IMR-90 (cell line): Measurements from ENCODE around the gene CALML3. TPM values are rescaled to one million over a fixed set of nuclear protein-coding genes. Genes with fewer than 3 reads are reported as not detected.

Experiments
- ATAC-seq: fragments of 200-7000 bp; cut with Tn5 transposase; 2 replicates; pipeline ENCODE4 v1.9.1; 2020; ENCODE audit warnings: low read depth, mild to moderate bottlenecking, moderate library complexity
- BruUV-seq: library from RNA; stranded (reverse); fragments of 400-500 nt; replicated peaks from 2 replicates; lab custom pipeline; 2021; lab: Mats Ljungman, UMichigan
- CTCF ChIA-PET: fragments of 300-600 bp; formaldehyde crosslinking; extraction: SDS; loops from one replicate; lab custom pipeline; 2021; ENCODE audit warnings: antibody characterized with exemption; lab: Yijun Ruan, JAX
- POLR2A ChIA-PET: fragments of 300-600 bp; sonication (Branson Sonifier 250); formaldehyde crosslinking; loops from one replicate; lab custom pipeline; 2022; ENCODE audit warnings: antibody characterized with exemption; ENCODE audit not compliant: unreplicated experiment; lab: Charles Lee
- DNase-seq: peaks from one replicate; pipeline ENCODE4 v3.0.0; 2013
- H2AFZ ChIP-seq: replicated peaks from 2 replicates; pipeline ENCODE3; 2013; ENCODE audit warnings: low read length, mild to moderate bottlenecking; ENCODE audit not compliant: poor library complexity
- H2AK5ac ChIP-seq: 2 replicates; pipeline ENCODE4 v1.6.1; 2013; ENCODE audit warnings: low read depth, low read length, inconsistent platforms
- H2AK9ac ChIP-seq: replicated peaks from 2 replicates; pipeline ENCODE3; 2013; ENCODE audit warnings: mild to moderate bottlenecking, low read depth, low read length, moderate library complexity; ENCODE audit not compliant: poor library complexity
- H2BK120ac ChIP-seq: 2 replicates; pipeline ENCODE4 v1.6.1; 2013; ENCODE audit warnings: low read depth, low read length, inconsistent platforms
- H2BK15ac ChIP-seq: 3 replicates; pipeline ENCODE4 v1.6.1; 2013; ENCODE audit warnings: low read depth, low read length, inconsistent platforms
- H2BK20ac ChIP-seq: 2 replicates; pipeline ENCODE4 v1.6.1; 2013; ENCODE audit warnings: low read depth, mild to moderate bottlenecking, inconsistent platforms, low read length, moderate library complexity
- H2BK5ac ChIP-seq: 2 replicates; pipeline ENCODE4 v1.6.1; 2013; ENCODE audit warnings: mild to moderate bottlenecking, low read depth, low read length, inconsistent platforms; ENCODE audit not compliant: poor library complexity, severe bottlenecking
- H3K14ac ChIP-seq: replicated peaks from 2 replicates; pipeline ENCODE4 v1.6.1; 2013; ENCODE audit warnings: low read depth, low read length, inconsistent platforms
- H3K18ac ChIP-seq: 2 replicates; pipeline ENCODE4 v1.6.1; 2013; ENCODE audit warnings: low read depth, low read length, control low read depth
- H3K23ac ChIP-seq: 2 replicates; pipeline ENCODE4 v1.6.1; 2013; ENCODE audit warnings: low read depth, low read length, inconsistent platforms
- H3K27ac ChIP-seq: 2 replicates; pipeline ENCODE4 v1.5.1; 2013; ENCODE audit warnings: mild to moderate bottlenecking, control low read depth, low read length; ENCODE audit not compliant: insufficient read depth
- H3K27me3 ChIP-seq: 2 replicates; pipeline ENCODE4 v1.6.1; 2013; ENCODE audit warnings: low read length; ENCODE audit not compliant: control insufficient read depth, insufficient read depth
- H3K36me3 ChIP-seq: 2 replicates; pipeline ENCODE4 v1.6.1; 2013; ENCODE audit warnings: low read length, mixed read lengths; ENCODE audit not compliant: control insufficient read depth, insufficient read depth
- H3K4ac ChIP-seq: 2 replicates; pipeline ENCODE4 v1.6.1; 2013; ENCODE audit warnings: low read depth, low read length, inconsistent platforms
- H3K4me1 ChIP-seq: 2 replicates; pipeline ENCODE4 v1.6.1; 2013; ENCODE audit warnings: low read length, mixed read lengths; ENCODE audit not compliant: control insufficient read depth, insufficient read depth
- H3K4me2 ChIP-seq: 2 replicates; pipeline ENCODE4 v1.6.1; 2013; ENCODE audit warnings: low read depth, mild to moderate bottlenecking, control low read depth, low read length, moderate library complexity
- H3K4me3 ChIP-seq: 2 replicates; pipeline ENCODE4 v1.5.1; 2013; ENCODE audit warnings: low read depth, mild to moderate bottlenecking, control low read depth, low read length, moderate library complexity; ENCODE audit not compliant: insufficient read depth
- H3K56ac ChIP-seq: 2 replicates; pipeline ENCODE4 v1.6.1; 2013; ENCODE audit warnings: low read length, inconsistent platforms; ENCODE audit not compliant: insufficient read depth; ENCODE audit errors: extremely low read depth
- H3K79me1 ChIP-seq, 2 experiments: 2 replicates each; pipeline ENCODE4 v1.6.1; 2013; ENCODE audit warnings: low read length in 2 of 2, inconsistent platforms in 1 of 2, low read depth in 1 of 2
- H3K9ac ChIP-seq: 2 replicates; pipeline ENCODE4 v1.6.1; 2013; ENCODE audit warnings: low read depth, low read length, control low read depth
- H3K9me1 ChIP-seq: 2 replicates; pipeline ENCODE4 v1.6.1; 2013; ENCODE audit warnings: low read length, inconsistent platforms; ENCODE audit not compliant: insufficient read depth
- H3K9me3 ChIP-seq: 2 replicates; pipeline ENCODE4 v1.6.1; 2013; ENCODE audit warnings: low read length; ENCODE audit not compliant: control insufficient read depth, insufficient read depth
- H4K20me1 ChIP-seq: 2 replicates; pipeline ENCODE4 v1.6.1; 2013; ENCODE audit warnings: low read length, inconsistent platforms; ENCODE audit not compliant: insufficient read depth
- H4K5ac ChIP-seq: 2 replicates; pipeline ENCODE4 v1.6.1; 2013; ENCODE audit warnings: mild to moderate bottlenecking, low read depth, low read length, control low read depth
- H4K8ac ChIP-seq, 2 experiments: 2 replicates each; pipeline ENCODE4 v1.6.1; 2013; ENCODE audit warnings: low read depth in 2 of 2, low read length in 2 of 2, control low read depth in 1 of 2, inconsistent platforms in 1 of 2
- H4K91ac ChIP-seq: 2 replicates; pipeline ENCODE4 v1.6.1; 2013; ENCODE audit warnings: low read depth, low read length, inconsistent platforms; ENCODE audit not compliant: insufficient read depth
- CEBPB ChIP-seq: IDR thresholded peaks from 2 replicates; pipeline ENCODE4 v1.6.1; 2012; ENCODE audit warnings: low read depth, low read length, improper control_type of control experiment
- CHD1 ChIP-seq: IDR thresholded peaks from 2 replicates; pipeline ENCODE4 v1.6.1; 2012; ENCODE audit warnings: low read depth, low read length, improper control_type of control experiment
- FOS ChIP-seq: fragments of 150-350 bp; IDR thresholded peaks from 2 replicates; pipeline ENCODE4 v1.6.1; 2016; ENCODE audit warnings: low read depth, low read length
- MAFK ChIP-seq: IDR thresholded peaks from 2 replicates; pipeline ENCODE4 v1.6.1; 2012; ENCODE audit warnings: low read depth, low read length, improper control_type of control experiment
- MAZ ChIP-seq: IDR thresholded peaks from 2 replicates; pipeline ENCODE4 v1.6.1; 2012; ENCODE audit warnings: low read depth, mild to moderate bottlenecking, low read length, improper control_type of control experiment, moderate library complexity, borderline replicate concordance
- MXI1 ChIP-seq: IDR thresholded peaks from 2 replicates; pipeline ENCODE4 v1.6.1; 2012; ENCODE audit warnings: low read depth, mild to moderate bottlenecking, low read length, moderate library complexity, borderline replicate concordance
- NFE2L2 ChIP-seq: fragments of 150-350 bp; IDR thresholded peaks from 2 replicates; pipeline ENCODE4 v1.6.1; 2016; ENCODE audit warnings: low read depth, mild to moderate bottlenecking, low read length
- RCOR1 ChIP-seq: IDR thresholded peaks from 2 replicates; pipeline ENCODE4 v1.6.1; 2012; ENCODE audit warnings: mild to moderate bottlenecking, low read length, improper control_type of control experiment; ENCODE audit not compliant: insufficient replicate concordance
- SMC3 ChIP-seq: fragments of 150-350 bp; IDR thresholded peaks from 2 replicates; pipeline ENCODE4 v1.6.1; 2016; ENCODE audit warnings: low read depth, mild to moderate bottlenecking, antibody characterized with exemption, low read length, moderate library complexity
- whole genome bisulfite sequencing, 2 experiments: methylation state at CpG; one replicate each; pipeline versions ENCODE4 v1.1.5 to v1.1.7; 2013; ENCODE audit warnings: missing lambda C conversion rate in 2 of 2; ENCODE audit not compliant: insufficient read length in 1 of 2; ENCODE audit errors: extremely low coverage in 2 of 2; 5-methylcytosine and 5-hydroxymethylcytosine counted together
- dilution Hi-C: fragments of 300-500 bp; cut with HindIII; formaldehyde crosslinking; loops from one replicate; pipeline ENCODE4 v1.14.3; 2018; ENCODE audit warnings: low sequenced_read_pairs; ENCODE audit not compliant: unreplicated experiment
- in situ Hi-C: fragments of 300-500 bp; cut with MboI; formaldehyde crosslinking; loops from 3 replicates; pipeline ENCODE4 v1.14.3; 2019; ENCODE audit warnings: low sequenced_read_pairs, inconsistent platforms, mixed read lengths
- intact Hi-C: fragments of 100-400 bp; cut with micrococcal nuclease; formaldehyde crosslinking; loops from 2 replicates; pipeline ENCODE4 v1.10.0; 2022
- polyA plus RNA-seq, 3 experiments: library from polyadenylated mRNA; depleted of rRNA; stranded (reverse); fragments of >200 nt; gene quantifications; 2 replicates each; pipeline ENCODE4 v1.2.3, GENCODE V29; 2012; ENCODE audit warnings: low replicate concordance in 1 of 3
- total RNA-seq: library from RNA; depleted of rRNA; stranded (reverse); fragments of >200 nt; gene quantifications from 2 replicates; pipeline ENCODE4 v1.2.3, GENCODE V29; 2012
- TF ChIP-seq, protein P1 (sequence below): fragments of 150-350 bp; IDR thresholded peaks from 2 replicates; pipeline ENCODE4 v1.6.1; 2017; ENCODE audit warnings: mild to moderate bottlenecking, antibody characterized with exemption, low read length, low read depth
- TF ChIP-seq, protein P2 (sequence below): fragments of 150-350 bp; IDR thresholded peaks from 2 replicates; pipeline ENCODE4 v1.6.1; 2016; ENCODE audit warnings: low read depth, mild to moderate bottlenecking, low read length, moderate library complexity, borderline replicate concordance

The CALML3 gene
- total and polyA plus RNA-seq, 2 of the 4 experiments (the other 2 are of a cell fraction), result not detected

DNA sequence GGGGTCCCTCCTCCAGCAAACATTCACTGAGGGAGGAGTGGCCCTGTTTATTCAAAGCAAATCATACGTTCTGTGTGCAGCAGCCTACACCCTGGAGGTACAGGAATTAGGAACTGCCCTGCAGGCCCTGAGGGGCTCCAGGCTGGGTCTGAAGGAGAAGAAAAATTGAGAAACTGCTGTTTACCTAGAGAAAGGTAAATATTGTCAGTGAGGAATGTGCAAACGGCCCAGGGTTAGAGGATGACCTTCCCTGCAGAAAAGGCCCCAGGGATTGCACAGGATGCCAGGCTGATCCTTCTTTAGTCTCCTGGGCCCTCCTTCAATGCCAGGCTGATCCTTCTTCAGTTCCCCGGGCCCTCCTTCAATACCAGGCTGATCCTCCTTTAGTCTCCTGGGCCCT is 31.1 kb upstream of the CALML3 start:
- no peaks in the 10 kb centered on the region for H3K36me3 ChIP-seq
- CTCF ChIA-PET, result no interaction called here

More for the DNA sequence above, 31.1 kb upstream of the CALML3 start:
- H2AFZ ChIP-seq, result no peak overlapping the region
- H3K79me1 ChIP-seq, result no peaks in the 10 kb centered on the region
- no peak overlapping the region for H3K4me2 ChIP-seq
- no peak overlapping the region for H2BK120ac ChIP-seq
- DNase-seq, result no peak
- TF ChIP-seq, protein P1, sequence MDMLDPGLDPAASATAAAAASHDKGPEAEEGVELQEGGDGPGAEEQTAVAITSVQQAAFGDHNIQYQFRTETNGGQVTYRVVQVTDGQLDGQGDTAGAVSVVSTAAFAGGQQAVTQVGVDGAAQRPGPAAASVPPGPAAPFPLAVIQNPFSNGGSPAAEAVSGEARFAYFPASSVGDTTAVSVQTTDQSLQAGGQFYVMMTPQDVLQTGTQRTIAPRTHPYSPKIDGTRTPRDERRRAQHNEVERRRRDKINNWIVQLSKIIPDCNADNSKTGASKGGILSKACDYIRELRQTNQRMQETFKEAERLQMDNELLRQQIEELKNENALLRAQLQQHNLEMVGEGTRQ, result no peak
- TF ChIP-seq NFE2L2 (no peak), RCOR1 (no peak), FOS (no peak), CHD1 (no peak), MXI1 (no peak), MAFK (no peak), MAZ (no peak), SMC3 (no peak), CEBPB (no peak)
- TF ChIP-seq, protein P2, sequence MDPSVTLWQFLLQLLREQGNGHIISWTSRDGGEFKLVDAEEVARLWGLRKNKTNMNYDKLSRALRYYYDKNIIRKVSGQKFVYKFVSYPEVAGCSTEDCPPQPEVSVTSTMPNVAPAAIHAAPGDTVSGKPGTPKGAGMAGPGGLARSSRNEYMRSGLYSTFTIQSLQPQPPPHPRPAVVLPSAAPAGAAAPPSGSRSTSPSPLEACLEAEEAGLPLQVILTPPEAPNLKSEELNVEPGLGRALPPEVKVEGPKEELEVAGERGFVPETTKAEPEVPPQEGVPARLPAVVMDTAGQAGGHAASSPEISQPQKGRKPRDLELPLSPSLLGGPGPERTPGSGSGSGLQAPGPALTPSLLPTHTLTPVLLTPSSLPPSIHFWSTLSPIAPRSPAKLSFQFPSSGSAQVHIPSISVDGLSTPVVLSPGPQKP, result no peak
- POLR2A ChIA-PET, result interaction anchor here (0.6 kb wide), 1 partner anchor 11 kb away, joined by 3 read pairs; no protein-coding TSS in a partner anchor
- dilution Hi-C loops, result no loop called here
- H2AK5ac ChIP-seq, result no peak overlapping the region
- 0 out of 2 replicates have a peak, but pooled peaks cover 5% of the 10 kb centered on the region for H3K9me1 ChIP-seq
- no TSS peak for BruUV-seq
- no peaks in the 10 kb centered on the region for H4K20me1 ChIP-seq
- no peak overlapping the region for H3K27ac ChIP-seq
- no peak overlapping the region for H3K23ac ChIP-seq
- H4K91ac ChIP-seq, result no peak overlapping the region
- H4K8ac ChIP-seq, result no peak overlapping the region
- peaks cover 7% of the 10 kb centered on the region; the same call in 1 of the 2 replicates for H3K27me3 ChIP-seq
- intact Hi-C loops, result no loop called here
- H3K18ac ChIP-seq, result no peak overlapping the region
- no peak overlapping the region for H3K4me3 ChIP-seq
- ATAC-seq, result no peak; the same call in 1 of the 2 replicates
- H3K4me1 ChIP-seq, result no peaks in the 10 kb centered on the region
- no peak overlapping the region for H2AK9ac ChIP-seq
- H3K14ac ChIP-seq, result no peak overlapping the region
- no peak overlapping the region for H3K4ac ChIP-seq
- no peak overlapping the region for H3K9ac ChIP-seq
- in situ Hi-C loops, result no loop called here
- H2BK5ac ChIP-seq, result no peak overlapping the region
- WGBS, 2 experiments, result 20% methylated on average over 1 of the region's 3 CpGs; no CpG with 5 or more reads in 1 of the 2 experiments
- no peak overlapping the region for H2BK20ac ChIP-seq
- H4K5ac ChIP-seq, result no peak overlapping the region
- H3K9me3 ChIP-seq, result peaks cover 4% of the 10 kb centered on the region
- no peak overlapping the region for H3K56ac ChIP-seq
- H2BK15ac ChIP-seq, result no peak overlapping the region
